GM12801 (cell line): ENCODE results near the gene CCDC60.

ENCODE experiments used
- TF ChIP-seq, protein P1 (sequence below): IDR thresholded peaks from one replicate; pipeline ENCODE4 v1.5.1; 2011; ENCODE audit warnings: control low read depth; ENCODE audit not compliant: insufficient read length; ENCODE audit errors: extremely low read depth

Gene CCDC60

DNA sequence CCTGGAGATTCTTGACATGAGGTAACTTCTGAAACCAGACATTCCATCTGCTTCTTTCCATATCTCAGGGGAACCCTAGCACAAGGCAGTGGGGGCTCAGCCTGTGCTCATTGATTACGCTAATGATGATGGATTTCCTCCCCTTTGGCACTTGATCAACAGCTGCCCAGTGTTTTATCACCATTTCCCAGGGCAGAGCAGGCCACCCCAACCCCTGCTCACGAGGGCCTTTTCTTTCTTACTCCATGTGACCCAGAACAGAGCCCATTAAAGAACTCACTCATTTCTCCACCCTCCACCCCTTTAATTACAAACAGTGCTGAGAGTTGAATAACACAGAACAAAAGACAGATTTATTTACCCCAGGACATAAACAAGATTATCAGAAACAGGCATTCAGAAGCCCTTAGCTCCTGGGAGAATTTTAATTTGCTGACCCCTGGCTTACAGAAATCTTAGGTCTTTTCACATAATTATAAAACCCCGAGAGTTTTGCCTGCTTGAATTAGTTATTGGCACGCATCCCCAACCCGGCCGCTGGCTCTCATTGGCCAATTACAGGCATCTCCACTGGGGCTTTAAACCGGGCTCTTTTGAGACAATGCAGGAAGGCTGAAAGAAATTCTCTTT is 32.0 kb upstream of the CCDC60 start:
- TF ChIP-seq, protein P1, sequence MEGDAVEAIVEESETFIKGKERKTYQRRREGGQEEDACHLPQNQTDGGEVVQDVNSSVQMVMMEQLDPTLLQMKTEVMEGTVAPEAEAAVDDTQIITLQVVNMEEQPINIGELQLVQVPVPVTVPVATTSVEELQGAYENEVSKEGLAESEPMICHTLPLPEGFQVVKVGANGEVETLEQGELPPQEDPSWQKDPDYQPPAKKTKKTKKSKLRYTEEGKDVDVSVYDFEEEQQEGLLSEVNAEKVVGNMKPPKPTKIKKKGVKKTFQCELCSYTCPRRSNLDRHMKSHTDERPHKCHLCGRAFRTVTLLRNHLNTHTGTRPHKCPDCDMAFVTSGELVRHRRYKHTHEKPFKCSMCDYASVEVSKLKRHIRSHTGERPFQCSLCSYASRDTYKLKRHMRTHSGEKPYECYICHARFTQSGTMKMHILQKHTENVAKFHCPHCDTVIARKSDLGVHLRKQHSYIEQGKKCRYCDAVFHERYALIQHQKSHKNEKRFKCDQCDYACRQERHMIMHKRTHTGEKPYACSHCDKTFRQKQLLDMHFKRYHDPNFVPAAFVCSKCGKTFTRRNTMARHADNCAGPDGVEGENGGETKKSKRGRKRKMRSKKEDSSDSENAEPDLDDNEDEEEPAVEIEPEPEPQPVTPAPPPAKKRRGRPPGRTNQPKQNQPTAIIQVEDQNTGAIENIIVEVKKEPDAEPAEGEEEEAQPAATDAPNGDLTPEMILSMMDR, result no peak

DNA sequence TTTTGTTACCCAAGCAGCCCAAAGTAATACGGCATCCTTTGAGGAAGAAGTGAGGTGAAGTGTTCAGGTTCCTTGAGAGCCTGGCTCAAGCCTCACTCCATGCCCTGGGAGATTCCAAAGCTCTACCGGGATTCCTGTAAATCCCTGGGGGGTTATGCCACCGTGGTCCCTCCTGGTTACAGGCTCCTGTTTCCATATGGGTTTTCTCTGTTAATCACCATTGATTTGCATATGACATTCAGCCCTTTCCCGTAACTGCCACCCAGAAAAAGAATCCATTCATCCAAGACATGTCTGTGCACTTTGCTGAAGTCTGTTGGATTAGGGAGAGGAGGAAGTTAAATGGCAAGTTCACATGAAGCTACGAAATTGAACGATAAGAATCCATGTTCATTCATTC is 27.9 kb upstream of the CCDC60 start:
- TF ChIP-seq, protein P1, result no peak

DNA sequence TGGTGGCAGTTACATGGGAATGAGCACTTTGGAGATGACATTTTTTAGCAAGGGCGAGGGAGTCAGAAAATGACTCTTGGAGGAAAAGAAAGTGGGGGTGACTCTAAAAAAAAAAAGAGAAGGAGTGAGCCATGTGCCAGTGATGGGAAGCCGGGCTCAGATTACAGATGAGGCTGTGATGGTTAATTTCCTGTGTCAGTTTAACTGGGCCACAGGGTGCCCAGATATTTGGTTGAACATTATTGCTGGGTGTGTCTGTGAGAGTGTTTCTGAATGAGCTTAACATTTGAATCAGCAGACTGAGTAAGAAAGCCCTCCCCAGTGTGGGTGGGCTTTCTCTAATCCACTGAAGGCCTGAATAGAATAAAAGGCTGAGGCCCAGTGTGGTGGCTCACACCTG is 26.8 kb upstream of the CCDC60 start:
- TF ChIP-seq, protein P1, result no peak

DNA sequence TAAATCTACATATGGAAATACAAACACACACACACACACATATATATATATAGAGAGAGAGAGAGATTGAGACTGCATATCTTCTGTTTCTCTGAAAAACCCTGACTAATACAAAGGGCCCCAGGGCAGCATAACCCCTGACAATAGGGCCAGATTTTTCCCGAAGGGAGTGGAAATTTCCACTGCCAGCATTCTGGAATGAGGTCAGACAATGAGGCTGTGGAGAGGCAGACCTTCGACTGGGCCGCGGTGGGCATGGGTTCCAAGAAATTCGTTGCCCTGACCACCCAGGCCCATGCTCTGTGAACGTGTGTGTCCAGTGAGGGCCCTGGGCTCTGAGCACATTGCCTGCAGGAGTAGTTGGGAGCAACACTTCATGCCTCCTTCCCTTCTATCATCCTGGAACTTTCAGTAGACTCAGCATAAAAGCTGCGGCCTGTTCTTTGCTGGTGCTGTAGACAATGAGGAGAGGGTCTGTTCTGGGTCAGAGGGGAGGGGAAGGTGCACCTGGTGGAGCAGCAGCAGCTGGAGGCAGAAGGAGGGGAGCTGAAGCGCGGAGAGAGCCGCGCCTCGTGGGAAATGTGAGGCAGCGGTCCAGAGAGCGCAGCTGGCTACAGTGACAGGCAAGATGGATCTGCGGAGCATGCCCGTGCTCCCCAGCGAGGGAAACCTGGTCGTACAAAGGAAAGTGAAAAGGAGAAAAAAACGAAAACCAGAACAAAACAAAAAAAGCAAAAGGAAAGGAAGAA is 25.6 kb upstream of the CCDC60 start:
- TF ChIP-seq, protein P1, result no peak

DNA sequence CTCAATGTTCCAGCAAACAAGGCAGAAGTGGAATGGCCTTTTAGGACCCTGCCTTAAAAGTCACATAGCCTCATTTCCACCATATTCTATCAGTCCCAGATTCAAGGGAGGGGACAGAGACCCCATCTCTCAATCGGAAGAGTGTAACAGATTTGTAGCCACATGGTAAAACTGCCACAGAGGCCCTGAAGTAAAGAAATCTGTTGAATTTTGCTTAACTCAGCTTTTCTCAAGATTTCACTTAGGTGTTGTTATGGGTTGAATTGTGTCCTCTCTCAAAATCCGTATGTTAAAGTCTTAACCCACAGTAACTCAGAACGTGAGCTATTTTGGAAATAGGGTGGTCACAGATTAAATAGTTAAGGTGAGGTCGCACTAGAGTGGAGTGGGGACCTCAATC is 22.7 kb upstream of the CCDC60 start:
- TF ChIP-seq, protein P1, result no peak

DNA sequence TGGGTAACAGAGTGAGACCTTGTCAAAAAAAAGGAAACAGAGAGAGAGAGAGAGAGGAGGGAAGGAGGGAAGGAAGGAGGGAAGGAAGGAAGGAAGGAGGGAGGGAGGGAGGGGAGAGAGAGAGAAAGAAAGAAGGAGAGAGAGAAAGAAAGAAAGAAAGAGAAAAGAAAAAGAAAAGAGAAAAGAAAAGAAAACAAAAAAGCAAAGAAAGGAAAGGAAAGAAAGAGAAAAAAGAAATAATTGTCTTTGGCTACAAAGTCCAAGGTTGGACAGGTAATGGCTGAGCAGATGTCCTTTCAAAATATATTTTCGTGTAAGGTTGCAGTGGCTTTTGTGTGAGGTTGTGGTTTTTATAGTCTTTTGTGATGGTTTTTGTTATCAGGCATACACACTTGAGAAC is 21.6 kb upstream of the CCDC60 start:
- TF ChIP-seq, protein P1, result no peak

DNA sequence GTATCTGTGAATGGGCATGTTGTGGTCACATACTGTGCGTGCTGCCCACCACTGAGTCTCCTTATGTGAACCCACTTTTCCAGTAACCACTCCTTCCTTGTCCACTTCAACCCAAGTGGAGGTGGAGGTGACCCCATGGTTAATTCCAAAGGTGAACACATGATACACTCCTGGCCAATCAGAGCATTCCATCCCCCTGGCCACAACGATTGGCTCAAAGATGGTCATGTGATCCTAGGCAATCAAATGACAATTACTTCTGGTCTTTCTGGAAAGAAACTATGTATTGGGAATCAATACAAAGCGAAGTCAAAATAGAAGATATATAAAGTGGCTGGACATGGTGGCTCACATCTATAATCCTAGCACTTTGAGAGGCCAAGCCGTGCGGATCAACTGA is 20.2 kb upstream of the CCDC60 start:
- TF ChIP-seq, protein P1, result no peak
